HG03060 (cell line): ENCODE results near the gene SH3BP5L.
"Not testable (repeated sequence)": the region's sequence is repeated elsewhere in the genome, so short reads cannot be mapped to it uniquely, and the experiment has no call there.

ENCODE experiments used
- ATAC-seq: cut with Tn5 transposase; IDR thresholded peaks from one replicate; pipeline ENCODE4 v1.9.1; 2021; ENCODE audit warnings: low read depth, moderate number of reproducible peaks; ENCODE audit not compliant: unreplicated experiment

SH3BP5L gene

DNA sequence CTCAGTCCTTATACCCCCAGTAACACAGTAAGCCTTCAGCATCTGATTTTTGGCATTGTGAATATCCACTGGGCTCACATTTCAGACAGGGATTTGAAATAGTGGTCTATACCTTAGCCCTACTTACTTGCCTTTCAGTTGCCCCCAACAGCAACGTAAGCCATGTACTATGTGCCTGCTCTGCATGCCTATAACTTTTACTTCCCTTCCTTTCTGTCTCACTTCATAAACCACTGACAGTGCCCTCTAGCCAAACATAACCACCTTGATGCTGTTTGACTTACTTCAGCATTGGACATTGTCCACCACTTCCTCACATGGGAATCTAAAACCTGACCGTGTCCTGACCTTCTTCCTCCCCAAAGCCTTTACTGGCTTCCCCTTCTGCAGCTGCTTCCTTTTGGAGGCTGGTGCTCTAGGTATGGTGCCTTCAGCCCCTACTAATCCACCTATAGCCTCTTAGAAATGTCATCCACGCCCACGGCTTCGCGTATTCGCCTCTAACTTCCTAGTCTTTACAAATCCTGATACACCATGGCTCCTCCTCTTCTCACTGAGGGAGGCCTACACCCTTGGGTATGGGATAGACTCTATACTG is 8.7 kb upstream of the SH3BP5L start:
- ATAC-seq = no peak

GRCh38 chr1:248831842-248832241 is 6.1 kb upstream of the SH3BP5L start:
- ATAC-seq = no peak

DNA sequence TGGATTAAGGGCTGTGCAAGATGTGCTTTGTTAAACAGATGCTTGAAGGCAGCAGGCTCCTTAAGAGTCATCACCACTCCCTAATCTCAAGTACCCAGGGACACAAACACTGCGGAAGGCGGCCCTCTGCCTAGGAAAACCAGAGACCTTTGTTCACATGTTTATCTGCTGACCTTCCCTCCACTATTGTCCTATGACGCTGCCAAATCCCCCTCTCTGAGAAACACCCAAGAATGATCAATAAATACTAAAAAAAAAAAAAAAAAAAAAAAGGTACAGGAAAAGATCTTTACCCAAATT is 5.0 kb upstream of the SH3BP5L start:
- ATAC-seq = not testable (repeated sequence)

DNA sequence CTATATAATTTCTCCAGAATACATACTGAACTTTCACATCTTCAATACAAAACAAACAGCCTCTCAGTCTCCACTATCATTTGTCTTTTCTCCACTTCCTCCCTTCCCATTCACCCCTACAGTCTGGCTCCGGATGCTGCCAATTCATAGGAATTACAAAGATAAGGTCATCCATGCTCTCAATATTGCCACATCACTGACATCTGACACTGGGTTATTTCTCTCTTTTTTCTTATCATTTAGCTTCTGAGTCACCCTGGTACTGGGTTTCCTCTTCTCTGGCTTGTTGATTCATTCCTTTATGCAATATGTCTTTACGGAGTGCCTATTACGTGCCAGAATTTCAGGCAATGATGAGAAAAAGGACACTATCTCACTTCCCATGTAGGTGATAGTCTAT is 3.1 kb upstream of the SH3BP5L start:
- no peak for ATAC-seq

DNA sequence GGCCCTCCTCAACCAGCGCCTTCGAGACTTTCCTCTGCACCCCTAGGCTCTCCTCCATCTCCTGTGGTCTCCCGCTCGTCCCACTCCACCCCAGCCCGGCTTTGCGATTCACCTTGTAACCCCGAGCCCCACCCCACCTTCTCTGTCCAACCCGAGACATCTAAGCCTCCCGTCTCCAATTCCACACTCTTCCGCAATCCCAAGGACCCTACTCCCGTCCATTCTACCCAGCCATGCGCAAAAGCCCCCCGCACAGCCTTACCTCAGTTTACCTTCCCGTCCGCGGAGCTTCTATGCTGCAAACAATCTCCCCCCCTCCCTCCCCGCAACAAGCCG is 174 bp downstream of the SH3BP5L start:
- no peak for ATAC-seq

GRCh38 chr1:248825136-248825535 is 579 bp downstream of the SH3BP5L start:
- ATAC-seq = no peak

DNA sequence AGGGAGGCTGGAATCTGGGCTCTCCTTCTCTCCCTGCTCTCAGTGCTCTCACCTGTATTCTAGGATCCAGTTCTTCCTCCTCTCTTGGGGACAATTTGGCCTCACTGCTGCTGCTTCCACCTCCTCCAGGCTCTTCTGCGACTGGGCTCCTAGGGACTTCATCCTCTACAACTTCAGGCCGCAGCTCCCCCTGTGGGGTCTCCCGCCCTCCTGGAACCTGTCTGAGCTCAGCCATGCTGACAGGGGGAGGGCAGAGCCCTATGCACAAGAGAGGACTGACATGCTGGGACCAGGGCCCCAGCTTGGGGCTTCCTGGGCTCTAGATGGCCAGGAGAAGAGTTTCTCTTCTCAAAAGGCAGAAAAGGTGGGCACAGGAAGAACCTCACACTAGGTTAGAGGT is 1.0 kb downstream of the SH3BP5L start:
- ATAC-seq = no peak

DNA sequence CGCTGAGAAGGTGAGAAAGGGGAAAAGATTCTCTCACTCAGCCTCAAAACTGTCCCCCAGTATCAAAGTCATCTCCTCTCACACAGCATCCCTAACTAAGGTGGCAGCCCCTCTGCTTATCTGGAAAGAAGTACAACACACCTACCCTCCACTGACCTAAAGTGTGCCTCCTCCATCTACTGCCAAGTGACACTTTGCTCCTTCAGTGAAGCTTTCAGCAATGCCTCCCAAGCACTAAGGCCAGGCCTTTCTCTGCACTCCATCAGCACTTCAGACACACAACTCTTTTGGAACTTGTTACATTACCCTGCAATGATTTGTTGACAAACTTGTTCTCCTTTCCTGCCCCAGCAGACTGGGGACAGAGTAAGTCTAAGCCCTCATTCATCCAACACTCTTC is 1.4 kb downstream of the SH3BP5L start:
- no peak for ATAC-seq

GRCh38 chr1:248823517-248824001 is 2.2 kb downstream of the SH3BP5L start:
- no peak for ATAC-seq

DNA sequence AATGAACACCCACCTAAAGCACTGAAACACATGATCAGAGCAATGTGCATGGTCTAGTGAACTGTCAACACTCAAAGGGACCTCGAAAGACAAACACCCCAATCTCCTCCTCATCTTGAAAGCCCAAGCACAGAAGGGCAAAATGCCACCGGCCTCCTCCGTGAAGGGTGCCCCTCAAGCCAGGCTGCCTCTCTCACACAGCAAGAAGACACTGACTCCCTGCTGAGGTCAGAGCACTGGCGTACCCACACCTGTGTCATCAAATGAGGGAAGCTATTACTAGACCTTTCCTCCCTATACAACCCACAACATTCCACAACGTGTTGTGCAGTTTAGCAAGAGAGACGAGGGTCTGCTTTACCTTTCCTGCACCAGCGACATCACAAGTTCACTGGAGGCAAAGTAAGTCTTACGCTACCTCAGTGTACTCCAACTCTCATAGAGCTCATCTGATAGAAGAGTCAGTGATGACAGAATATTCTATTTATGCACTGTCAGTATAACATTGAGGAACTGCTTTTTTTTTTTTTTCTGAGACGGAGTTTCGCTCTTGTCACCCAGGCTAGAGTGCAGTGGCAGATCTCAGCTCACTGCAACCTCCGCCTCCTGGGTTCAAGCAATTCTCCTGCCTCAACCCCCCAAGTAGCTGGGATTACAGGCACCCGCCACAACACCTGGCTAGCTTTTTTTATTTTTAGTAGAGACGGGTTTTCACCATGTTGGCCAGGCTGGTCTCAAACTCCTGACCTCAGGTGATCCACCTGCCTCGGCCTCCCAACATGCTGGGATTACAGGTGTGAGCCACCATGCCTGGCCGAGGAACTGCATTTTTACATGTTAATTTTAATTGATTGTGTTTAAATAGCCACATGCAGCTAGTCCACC is 3.3 kb downstream of the SH3BP5L start:
- peak; percentile 42 for ATAC-seq

GRCh38 chr1:248821641-248822040 is 4.1 kb downstream of the SH3BP5L start:
- ATAC-seq = no peak

DNA sequence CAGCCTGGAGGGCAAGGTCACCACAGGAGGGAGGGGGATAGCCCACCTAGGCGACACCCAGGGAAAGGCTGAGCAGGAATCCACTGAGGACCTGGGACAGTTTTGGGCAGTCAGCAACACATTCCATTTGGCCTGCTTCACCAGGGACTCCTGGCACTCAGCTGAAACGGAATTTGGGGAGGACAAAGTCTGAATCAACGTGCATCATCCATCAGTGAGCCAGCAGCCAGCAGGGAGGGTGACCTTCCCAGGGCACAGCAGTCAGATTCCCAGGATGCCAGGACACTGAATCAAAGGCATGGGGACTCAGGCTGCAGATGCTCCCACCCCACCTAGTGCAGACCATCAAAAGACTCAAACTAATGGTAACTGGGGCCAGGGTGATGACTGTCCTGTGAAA is 4.6 kb downstream of the SH3BP5L start:
- ATAC-seq = no peak

- ATAC-seq = no peak
Observed at GRCh38 chr1:248820041-248820585, 5.6 kb downstream of the SH3BP5L start.

GRCh38 chr1:248818505-248819374 is 7.0 kb downstream of the SH3BP5L start:
- no peak for ATAC-seq

GRCh38 chr1:248817065-248817464 is 8.7 kb downstream of the SH3BP5L start:
- no peak for ATAC-seq

- ATAC-seq = no peak
Observed at GRCh38 chr1:248816042-248816851, 9.5 kb downstream of the SH3BP5L start.

DNA sequence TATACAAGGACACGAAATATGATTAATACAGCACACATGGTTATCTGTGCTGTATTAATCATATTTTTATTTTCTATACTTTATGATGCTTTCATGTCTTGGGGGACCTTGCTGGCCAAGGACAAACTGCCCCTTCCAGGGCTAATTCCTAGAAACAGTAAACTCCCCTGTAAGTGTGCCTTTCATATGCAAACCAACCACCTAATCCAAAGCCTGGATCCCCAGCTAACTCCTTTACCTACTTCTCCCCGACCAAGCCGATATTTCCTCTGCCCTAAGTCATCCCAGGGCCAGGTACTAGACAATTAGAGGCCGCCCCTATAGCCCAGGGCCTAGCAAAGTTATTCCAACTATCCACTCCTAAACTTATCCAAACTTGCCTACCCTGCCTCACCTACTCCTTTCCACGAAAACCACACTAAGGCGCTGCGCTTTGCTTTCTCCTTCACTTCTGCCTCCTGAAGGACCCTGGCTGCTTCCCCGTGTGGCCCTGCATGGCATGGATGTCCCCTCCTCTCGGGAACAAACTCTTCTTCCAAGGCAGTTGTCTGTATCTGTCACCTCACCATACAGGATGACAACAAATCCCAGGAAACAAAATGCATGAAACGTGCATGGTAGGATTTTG is 10.2 kb downstream of the SH3BP5L start:
- ATAC-seq = no peak

GRCh38 chr1:248814351-248814750 is 11.4 kb downstream of the SH3BP5L start:
- no peak for ATAC-seq

DNA sequence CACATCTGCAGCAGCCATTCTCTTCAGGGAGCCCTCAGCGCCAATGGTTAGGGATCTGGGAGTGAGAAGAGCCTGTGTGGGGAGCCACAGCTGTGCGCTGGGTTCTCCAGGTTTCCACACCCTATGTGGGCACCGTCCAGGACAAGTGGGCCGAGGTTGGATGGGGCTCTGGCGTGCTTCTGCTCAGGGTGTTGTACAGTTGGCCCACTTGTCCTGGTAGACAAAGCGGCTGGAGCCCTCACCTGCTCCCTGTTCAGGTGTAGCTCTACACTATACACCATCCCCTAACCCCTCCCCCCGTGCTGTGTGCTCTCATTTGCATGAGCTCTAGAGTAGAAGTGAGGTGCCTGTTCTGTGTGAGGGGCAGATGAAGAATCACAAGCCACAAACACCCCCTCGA is 12.2 kb downstream of the SH3BP5L start:
- no peak for ATAC-seq
